HG02588 (cell line): ENCODE measurements around the gene PCMT1.
"Not testable (repeated sequence)": the region's sequence is repeated elsewhere in the genome, so short reads cannot be mapped to it uniquely, and the experiment has no call there.

Experiments
- ATAC-seq: cut with Tn5 transposase; IDR thresholded peaks from one replicate; pipeline ENCODE4 v1.9.1; 2021; ENCODE audit warnings: mild to moderate bottlenecking, moderate library complexity; ENCODE audit not compliant: unreplicated experiment

The PCMT1 gene

DNA sequence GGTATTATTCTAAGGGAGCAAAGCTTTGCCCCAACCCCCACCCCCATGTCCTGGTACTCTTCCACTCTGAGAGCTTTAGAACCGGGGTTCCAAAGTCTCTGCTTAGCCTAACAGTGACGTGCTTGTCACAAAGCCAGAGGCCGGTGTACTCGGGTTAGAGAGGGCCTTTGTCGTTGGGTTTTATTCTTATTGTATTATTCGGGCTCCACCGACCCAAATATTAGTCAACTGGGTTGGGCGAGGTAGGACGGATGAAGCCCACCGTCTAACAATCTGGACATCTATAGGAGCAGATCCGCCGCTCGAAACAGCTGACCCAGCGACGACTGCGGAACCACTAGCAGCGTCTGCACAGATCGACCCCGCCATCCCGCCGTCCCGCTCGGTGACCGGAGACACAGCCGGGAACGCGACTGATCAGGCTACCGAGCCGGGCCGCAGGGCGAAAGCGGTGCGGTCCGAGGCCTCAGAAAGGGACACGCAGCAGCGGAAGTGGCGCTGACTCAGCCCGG, 403 bp upstream of the PCMT1 start:
- not testable (repeated sequence) for ATAC-seq

DNA sequence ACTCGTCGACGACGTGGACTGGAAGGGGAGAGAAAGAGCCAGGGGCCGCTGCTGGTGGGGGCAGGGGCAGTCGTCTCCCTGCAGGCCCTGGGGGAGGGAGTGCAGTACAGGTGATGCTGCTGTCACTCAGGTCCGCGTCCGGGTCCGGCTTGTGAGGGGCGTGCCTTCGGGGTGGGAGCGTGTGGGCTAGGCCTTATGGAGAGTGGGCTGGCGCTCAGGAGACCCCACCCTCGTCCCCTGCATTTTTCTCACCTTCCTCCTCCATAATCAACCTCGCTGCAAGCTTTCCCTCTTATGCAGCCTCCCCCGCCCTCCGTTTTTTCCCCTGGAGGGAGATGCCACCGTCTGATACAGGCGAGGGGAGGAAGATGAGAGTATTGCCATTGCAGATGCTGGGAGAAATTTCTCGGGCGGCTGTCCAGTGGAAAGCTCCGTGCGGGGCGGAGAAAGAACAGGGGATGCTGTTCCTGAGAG, 632 bp downstream of the PCMT1 start:
- ATAC-seq: peak; percentile 33

DNA sequence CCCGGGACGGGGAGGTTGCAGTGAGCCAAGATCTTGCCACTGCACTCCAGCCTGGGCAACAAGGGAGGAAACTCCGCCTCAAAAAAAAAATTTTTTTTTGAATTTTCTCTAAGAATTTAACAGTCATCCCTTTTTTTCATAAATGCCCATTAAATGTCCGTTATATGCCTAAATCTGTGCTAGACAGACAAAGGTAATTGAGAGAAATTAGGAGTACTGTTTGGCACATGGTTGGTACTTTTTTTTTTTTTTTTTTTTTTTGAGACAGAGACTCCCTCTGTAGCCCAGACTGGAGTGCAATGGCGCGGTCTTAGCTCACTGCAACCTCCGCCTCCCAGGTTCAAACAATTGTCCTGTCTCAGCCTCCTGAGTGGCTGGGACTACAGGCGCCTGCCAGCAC, 1.7 kb downstream of the PCMT1 start:
- no peak for ATAC-seq

DNA sequence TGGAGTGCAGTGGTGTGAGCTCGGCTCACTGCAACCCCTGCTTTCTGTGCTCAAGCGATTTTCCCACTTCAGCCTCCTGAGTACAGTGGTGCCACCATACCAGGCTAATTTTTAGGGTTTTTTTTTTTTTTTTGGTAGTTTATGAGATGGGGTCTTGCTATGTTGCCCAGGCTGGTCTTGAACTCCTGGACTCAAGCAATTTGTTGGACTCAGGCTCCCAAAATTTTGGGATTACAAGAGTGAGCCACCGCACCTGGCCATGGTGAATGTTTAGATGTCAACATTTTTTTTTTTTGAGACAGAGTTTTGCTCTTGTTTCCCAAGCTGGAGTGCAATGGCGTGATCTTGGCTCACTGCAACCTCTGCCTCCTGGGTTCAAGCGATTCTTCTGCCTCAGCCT, 2.4 kb downstream of the PCMT1 start:
- ATAC-seq: not testable (repeated sequence)

DNA sequence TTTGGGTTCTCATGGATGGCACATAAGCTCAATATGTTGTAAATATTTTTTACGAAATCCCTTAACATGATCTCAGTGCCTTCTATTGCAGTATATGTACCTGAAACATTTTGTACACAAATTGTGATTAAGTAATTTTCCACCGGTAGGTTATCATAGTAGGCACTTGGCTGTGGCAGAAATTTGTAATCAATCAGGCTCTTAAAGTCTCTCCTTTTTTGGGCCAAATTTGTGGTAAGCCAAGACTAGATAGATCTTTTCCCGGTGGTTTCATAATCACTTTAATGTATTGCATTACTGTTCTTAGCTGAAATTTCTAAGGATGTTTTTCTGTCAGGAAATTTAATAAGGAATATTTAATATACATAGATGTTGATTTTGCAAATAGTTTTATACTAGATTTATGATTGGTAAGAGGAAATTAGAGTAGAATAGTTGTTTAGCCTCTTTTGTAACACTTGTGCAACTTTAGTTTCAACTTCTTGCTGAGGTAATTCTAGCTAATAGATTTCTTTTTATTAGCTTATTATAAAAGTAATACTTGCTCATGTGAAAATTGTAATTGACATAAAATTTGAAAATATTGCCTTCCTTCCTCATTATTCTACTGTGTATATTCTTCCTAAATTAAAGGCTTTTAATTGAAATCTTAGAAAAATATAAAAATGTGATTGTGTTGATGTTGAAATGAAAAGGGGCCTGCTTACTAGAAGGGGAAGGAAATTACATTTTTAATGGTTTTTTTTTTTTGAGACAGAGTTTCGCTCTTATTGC, 3.2 kb downstream of the PCMT1 start:
- no peak for ATAC-seq

DNA sequence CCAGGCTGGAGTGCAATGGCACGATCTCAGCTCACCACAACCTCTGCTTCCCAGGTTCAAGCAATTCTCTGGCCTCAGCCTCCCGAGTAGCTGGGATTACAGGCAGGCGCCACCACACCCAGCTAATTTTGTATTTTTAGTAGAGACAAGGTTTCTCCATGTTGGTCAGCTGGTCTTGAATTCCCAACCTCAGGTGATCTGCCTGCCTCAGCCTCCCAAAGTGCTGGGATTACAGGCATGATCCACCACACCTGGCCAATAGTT, 3.8 kb downstream of the PCMT1 start:
- not testable (repeated sequence) for ATAC-seq

DNA sequence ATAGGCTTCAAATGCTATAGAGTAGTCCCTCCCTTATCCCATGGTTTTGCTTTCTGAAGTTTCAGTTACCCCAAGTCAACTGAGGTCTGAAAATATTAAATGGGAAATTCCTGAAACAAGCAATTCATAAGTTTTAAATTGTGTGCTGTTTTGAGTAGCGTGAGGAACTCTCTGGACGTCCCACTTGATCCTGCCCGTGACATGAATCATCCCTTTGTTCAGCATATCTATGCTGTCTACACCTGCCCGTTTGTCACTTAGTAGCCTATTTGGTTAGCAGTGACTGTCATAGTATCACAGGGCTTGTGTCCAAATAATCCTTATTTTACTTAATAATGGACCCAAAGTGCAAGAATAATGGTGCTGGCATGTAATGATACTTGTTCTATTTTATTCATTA, 5.0 kb downstream of the PCMT1 start:
- ATAC-seq: no peak

DNA sequence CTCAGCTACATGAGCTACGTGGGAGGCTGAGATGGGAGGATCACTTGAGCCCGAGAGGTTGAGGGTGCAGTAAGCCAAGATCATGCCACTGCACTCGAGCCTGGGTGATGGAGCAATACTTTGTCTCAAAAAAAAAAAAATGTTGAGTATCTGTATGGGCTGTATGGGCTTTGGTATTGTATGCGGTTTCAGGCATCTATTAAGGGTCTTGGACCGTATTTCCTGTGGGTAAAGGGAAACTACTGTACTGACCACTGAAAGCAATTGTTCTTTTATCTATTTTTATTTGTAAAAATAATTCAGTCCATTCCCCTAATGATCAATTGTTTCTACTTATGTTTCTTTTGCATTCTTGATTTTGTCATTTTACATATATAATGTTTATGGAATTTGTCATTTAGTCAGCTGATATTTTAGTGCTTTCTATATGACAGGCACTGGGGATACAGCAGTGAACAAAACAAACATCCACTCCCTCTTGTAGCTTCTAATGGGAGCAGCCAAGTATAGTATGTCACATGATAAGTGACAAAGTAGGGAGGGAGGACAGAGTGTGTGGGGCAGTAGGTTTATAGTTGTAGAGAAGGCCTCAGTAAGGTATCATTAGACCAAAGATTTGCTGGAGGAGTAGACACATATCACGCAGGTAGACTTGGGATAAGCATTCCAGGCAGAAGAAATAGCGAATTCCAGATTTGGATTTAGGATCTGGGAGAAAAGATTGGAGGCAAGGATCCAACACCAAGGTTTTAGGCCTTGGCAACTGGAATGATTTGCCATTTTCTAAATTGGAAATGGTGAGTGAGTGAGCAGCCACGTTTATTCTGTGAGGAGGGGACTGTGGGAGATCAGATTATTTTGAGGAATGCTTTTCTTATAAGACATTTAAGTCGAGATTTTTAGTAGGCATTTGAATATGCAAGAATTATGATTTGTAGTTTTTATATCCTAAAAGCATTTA, 6.0 kb downstream of the PCMT1 start:
- ATAC-seq: peak; percentile 59

DNA sequence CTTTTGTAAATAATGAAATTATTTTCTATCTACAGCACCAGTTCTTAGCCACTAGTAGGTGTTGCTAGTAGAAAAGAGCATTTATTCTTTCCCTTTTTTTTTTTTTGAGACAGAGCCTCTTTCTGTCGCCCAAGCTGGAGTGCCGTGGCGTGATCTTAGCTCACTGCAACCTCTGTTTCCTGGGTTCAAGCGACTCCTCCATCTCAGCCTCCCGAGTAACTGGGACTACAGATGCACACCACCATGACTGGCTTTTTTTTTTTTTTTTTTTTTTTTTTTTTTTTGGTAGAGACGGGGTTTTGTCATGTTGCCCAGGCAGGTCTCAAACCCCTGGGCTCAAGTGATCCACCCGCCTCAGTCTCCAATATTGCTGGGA, 6.7 kb downstream of the PCMT1 start:
- ATAC-seq: no peak

DNA sequence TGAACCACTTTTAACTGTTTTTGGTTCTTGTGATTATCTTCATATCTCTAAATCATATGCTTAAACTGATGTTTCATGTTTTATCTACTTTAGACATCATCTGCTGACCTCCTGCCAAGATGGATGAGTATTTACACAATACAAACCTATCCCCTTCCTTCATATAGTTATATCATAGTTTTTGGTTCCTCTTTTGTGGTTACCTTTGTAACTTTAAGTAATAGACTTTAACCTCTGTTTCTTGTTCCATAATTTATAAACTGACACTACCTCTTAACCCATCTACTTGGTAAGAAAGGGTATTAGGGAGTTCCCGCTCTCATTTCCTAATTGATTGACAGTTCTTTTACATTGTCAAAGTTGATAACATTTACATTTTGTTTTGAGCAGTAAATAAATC, 11.9 kb downstream of the PCMT1 start:
- peak; percentile 97 for ATAC-seq

DNA sequence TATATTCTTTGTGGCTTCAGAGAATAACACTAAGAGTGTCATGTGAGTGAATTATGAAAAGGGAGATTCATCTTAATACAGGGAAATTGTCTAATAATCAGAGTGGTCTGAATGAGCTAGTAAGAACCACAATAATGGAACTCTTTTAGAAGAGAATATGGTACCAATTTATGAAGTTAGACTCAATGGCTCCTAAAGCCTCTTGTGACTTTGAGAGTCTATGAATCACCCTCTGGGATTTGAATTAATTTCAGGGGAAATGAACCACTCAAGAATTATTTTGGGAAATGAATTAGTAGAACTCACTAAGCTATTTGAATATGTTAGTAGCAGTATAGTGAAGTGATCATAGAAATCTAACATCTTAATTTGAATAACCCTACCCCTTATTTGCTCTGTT, 14.3 kb downstream of the PCMT1 start:
- ATAC-seq: no peak

DNA sequence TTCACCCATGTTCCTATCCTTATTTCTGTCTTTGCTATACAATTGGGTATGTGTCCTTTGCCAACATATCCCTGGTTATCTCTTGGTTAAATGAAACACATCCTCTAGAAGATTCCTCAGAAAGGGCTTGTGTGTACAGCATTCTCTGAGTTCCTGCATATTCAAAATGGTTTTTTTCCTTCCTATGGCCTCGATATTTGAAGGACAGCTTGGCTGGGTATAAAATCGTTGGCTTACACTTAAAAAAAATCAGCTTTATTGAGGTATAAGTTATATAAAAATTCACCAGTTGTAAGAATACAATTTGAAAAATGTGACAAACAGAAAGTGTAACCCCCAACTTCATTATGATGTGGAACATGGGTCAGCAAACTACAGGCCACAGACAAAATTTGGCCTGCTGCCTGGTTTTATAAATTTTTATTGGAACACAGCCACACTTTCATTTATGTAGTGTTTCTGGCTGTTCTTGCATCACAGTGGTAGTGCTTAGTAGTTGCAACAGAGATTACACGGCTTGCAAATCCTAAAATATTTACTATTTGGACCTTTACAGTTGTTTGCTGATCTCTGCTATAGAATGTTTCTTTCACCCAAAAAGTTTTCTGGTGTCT, 16.7 kb downstream of the PCMT1 start:
- no peak for ATAC-seq

DNA sequence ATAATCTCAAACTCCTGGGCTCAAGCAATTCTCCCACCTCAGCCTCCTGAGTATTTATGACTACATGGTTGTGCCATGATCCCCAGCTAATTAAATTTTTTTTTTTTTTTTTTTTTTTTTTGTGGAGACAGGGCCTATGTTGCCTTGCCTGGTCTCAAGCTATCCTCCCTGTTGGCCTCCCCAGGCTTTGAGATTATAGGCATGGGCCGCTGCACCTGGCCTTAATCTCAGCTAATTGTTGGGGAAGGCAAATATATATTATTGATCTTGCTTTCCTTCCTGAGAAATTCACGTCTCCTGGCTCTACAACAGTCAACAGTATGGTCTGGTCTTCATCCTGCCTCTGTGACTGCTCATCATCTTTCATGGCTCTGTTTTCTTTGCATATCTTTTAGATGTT, 20.1 kb downstream of the PCMT1 start:
- no peak for ATAC-seq

DNA sequence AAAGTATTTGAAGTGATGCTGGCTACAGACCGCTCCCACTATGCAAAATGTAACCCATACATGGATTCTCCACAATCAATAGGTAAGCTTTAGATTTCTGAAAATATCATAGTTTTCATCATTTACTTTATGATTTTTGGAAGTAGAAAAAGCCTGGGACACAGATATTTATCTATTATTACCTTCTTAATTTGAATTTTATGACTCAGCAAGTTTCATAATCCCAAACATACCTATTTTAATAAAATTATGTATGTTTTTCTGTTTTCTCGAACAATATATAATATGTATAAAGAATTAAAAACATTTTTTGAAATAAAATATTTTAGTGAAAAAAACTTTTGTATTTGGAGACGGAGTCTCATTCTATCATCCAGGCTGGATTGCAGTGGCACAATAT, 21.6 kb downstream of the PCMT1 start:
- ATAC-seq: no peak

DNA sequence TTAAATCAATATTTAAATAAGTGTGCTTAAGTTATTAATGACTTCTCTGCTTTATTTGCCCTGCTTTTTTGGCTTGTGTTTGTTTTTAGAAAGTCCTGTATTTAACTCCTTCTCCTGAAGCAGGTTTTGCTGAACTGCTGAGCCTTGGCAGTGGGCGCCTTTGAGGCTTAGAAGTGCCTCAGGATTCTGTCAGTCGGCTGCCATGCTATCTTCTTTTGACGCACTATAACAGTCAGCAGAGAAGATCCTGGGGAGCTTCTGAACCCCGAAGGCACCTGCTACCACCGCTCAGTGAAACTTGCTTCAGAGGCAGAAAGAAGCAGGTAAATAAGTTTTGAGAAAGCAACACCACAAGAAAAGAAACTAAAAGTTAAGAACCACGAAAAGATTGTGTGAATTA, 22.4 kb downstream of the PCMT1 start:
- no peak for ATAC-seq

DNA sequence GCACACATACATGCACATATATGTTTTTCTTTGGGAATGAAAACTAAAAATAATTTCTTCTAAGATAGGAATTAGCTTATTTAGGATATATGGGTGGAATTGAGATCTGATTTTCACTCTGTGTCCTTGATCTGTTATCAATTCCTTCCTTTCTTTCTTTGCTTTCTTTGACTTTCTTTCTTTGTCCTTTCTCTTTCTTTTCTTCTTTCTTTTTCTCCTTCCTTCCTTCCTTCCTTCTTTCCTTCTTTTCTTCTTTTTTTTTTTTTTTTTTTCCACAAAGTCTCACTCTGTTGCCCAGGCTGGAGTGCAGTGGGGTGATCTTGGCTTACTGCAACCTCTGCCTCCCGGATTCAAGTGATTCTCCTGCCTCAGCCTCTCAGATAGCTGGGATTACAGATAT, 28.1 kb downstream of the PCMT1 start:
- no peak for ATAC-seq

DNA sequence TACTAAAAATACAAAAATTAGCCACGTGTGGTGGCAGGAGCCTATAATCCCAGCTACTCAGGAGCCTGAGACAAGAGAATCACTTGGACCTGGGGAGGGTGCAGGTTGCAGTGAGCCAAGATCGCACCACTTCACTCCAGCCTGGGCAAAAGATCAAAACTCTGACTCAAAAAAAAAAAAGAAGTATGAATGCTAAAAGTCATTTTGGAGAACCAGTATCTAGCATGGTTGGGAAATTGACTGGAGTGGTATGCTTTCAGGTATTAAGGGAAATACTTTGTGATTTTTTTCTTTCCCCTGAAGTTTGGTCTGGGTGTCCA, 30.1 kb downstream of the PCMT1 start:
- ATAC-seq: no peak

DNA sequence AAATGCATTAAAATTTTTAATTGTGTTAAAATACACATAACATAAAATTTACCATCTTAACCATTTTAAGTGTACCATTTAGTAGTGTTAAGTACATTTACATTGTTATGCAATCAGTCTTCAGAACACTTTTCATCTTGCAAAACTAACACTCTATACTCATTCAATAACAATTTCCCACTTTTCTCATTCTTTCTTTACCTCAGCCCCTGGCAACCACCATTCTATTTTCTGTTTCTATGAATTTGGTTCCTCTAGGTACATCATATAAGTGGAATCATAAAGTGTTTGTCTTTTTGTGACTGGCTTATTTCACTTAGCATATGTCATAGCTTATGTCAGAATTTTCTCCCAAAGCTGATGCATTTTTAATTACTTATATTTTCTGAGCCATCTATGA, 32.2 kb downstream of the PCMT1 start:
- no peak for ATAC-seq

DNA sequence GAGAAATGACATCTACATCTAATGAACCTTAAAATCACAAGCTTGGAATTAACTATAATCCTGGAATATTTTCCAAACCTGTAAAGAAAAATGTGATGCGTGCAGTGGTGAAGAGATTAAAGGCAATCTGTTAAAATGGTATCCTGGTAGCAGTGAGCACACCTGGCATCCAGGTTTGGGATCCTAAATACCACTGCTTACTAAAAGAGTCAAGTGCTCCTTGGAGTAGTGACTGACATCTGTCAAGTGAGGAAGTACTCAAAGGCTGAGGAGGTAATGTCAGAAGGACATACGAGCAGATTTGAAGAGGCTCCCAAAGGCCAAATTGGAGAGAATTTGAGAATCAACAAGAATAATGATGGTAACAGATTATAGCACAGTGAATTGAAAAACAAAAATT, 32.8 kb downstream of the PCMT1 start:
- ATAC-seq: no peak

DNA sequence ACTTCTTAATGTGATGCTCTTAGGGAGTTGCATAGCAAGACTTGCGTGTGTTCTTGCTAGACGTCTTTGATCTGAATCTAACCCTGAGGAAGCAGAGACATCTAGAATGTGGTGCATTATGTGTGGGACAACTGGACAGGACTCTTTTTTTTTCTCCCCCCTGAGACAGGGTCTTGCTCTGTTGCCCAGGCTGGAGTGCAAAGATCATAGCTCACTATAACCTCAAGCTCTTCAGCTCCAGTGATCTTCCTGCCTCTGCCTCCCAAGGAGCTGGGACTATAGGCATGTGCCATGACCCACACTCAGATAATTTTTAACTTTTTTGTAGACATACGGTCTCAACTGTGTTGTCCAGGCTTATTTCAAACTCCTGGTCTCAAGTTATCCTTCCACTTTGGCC, 34.0 kb downstream of the PCMT1 start:
- no peak for ATAC-seq

DNA sequence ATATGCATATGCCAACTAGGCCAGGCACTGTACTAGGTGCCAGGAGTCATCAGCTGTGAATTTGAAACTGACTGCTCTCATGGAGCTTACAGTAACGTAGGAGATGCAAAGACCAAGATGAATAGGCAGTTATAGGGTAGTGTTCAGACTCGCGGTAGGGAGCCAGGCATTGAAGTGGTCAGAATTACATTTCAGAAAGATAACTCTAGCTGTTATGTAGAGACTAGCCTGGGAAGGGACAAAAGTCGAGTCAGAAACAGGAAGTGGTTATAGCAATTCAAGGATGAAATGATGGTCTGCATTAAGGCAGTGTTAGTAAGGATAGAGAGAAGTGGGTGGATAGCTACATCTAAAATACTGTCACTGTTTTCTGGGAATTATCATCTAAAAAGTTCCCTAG, 56.6 kb downstream of the PCMT1 start:
- ATAC-seq: no peak

DNA sequence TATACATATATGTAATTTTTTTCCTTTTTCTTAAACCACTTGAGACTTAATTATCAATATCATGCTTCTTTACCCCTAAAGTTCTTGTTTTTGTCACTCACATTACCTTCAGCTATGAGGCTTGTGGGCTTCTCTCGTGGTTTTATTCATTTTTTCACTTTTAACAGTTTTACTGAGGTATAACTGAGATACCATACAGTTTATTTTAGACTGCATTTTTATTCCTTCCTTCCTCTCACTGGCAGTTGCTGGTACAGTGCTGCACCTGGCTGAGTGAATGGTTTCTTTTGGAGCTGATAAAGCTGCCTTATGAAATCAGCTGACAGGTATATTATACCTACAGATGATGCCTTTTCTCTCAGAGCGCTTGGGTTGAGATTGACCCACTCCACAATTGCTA, 60.3 kb downstream of the PCMT1 start:
- no peak for ATAC-seq
